HS-5 (cell line): ENCODE measurements around the gene OR6A2.

ENCODE experiments used
- DNase-seq: peaks from one replicate; pipeline ENCODE4 v3.0.0-alpha.2; 2012; ENCODE audit warnings: low read depth

OR6A2 gene

DNA sequence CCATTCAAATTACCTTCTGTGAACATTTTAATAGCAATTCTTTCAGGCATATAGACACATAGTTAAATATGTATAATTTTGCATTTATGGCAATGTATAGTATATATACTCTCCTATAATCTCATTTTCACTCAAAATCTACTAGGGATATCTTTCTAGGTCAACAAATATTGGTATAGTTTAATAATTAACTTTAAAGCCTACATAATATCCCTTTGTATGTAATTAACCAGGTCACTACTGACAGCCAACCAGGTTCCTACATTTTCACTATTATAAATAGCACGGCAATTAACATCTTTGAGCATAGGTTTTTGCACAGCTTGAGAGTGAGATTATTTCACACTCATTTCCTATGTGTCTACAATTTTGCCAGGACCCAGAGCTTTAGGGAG, 43.5 kb downstream of the OR6A2 start:
- no peak for DNase-seq

- no peak for DNase-seq
These were observed 44.1 kb downstream of the OR6A2 start for GRCh38 chr11:6755303-6755952.

DNA sequence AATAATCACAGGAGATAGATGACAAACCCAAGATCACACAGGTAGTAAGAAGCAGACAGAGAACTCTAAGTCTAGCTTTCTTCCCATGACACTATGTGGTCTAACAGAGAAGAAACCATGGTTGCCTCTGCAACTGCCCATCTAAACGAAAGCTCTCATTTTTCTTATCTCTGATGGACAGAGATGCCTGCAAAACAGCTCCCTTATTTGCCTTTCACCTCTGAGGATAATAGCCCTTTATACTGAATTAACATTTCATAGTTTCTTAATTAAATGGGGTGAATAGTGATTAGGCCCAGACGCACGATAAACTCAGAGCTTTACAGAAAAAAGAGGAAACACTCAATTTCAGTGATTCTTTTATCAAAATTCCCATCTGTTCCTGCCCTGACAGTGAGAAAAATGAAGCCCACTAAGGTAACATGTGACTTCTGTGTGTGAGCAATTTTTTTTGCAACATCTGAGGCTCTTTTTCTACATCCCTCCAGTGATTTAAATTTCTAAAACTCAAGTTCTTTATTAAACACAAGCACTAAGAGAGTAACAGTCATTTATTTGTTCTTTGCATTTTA, 52.3 kb downstream of the OR6A2 start:
- no peak for DNase-seq

DNA sequence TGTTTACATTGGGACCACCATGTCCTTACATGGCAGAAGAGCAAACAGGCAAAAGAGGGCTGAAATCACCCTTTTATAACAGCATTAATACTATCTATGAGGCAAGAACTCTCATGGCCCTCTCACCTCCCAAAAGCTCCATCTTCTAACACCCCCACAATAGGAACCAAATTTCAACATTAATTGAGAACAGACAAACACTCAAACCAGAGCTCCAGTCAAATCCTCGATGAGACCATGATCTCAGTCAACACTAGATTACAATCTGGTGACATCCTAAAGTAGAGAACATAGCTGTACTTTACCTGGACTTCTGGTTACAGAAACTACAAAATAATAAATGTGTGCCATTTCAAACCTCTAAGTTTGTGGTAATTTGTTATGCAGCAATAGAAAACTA, 52.9 kb downstream of the OR6A2 start:
- DNase-seq: no peak

- DNase-seq: no peak
These were observed 53.3 kb downstream of the OR6A2 start for GRCh38 chr11:6746086-6746618.

DNA sequence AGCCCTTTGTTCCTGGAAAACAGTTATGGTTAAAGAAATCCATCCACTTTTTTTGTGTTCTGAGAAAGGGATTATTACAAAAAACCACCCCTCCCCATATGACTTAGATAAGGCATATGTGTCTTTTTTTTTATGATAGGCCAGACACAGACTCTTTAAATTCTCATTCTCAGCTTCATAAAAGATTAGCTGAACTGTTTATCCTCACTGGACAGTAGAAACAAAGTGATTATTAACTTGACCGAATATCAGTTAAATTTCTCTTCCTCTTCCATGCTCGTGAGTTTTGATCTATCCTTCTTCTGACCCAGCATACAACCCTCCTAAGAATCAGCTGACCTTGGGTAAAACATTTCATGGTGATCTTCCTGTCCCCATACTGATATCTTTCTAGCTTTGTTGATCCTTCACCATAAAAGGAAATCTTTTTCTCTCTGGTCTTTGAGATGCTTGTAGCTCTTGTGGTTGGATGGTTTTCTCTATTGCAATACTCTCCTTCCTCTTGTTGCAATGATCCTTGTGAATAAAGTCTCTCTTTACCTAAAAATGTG, 53.9 kb downstream of the OR6A2 start:
- DNase-seq: no peak

DNA sequence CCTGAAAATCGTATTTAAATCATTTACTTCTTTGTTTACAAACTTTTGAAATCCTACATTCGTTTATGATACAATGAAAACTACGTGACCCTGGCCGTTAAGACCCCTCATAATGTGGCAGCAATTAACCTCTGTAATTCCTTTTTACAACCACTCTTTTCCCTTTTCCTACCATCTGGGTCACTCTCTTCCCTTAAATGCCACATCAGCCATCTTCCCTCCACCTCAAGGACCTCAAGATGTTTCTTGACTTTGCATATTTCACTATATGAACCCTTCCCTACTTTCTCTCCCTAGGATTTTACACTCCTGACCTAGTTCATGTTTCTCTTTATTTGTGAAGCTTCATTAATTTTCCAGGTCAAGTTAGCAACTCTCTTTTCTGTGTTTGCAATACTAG, 54.5 kb downstream of the OR6A2 start:
- DNase-seq: no peak

GRCh38 chr11:6742260-6742659, 57.2 kb downstream of the OR6A2 start:
- no peak for DNase-seq
